ENCODE results near the gene CNOT1.

CNOT1 gene

DNA sequence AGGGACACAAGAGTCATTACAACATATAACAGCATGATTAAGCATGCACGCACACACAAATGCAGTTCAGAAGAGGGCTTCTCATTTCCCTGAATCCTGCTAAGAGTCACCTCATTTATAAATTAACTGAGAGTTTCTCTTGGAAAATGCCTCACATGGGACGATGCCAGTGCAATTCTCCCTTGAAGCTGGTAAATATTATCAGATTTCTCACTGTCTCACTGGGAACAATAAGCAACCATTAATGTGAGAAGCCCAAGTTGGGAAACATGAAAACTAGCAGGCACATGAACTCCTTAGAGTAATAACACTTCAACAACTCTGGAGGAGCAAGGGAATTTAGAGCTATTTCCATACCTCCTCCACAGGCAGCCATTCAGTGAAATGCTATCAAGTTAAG lies 87.9 kb downstream of the CNOT1 start:
- Histone ChIP-seq H3K4me3 (ENCODE audit: low read length) (no peak overlapping the region), H3K36me3 (replicated peaks; ENCODE audit: insufficient read depth, low read length) (peaks cover 68% of the 10 kb centered on the region), H3K4me1 (ENCODE audit: low read length) (no peaks in the 10 kb centered on the region), H4K20me1 (ENCODE audit: insufficient read depth, low read length) (no peaks in the 10 kb centered on the region), H3F3A (ENCODE audit: insufficient read depth, low read length) (0 out of 2 replicates have a peak, but pooled peaks cover 4% of the 10 kb centered on the region), H2AFZ (ENCODE audit: low read length) (no peak overlapping the region), H3K4me2 (ENCODE audit: low read depth, low read length) (no peak overlapping the region), H3K9ac (ENCODE audit: low read length) (no peak overlapping the region), H3K79me2 (ENCODE audit: low read length) (peaks cover 33% of the 10 kb centered on the region), H3K9me2 (replicated peaks; ENCODE audit: insufficient read depth, low read length) (no peaks in the 10 kb centered on the region), H3K27me3 (replicated peaks; ENCODE audit: insufficient read depth, low read length) (no peaks in the 10 kb centered on the region), H3K27ac (ENCODE audit: low read length) (no peak overlapping the region), H3K9me3 (replicated peaks; ENCODE audit: insufficient read depth, low read length) (no peaks in the 10 kb centered on the region)
- TF ChIP-seq, protein P1, sequence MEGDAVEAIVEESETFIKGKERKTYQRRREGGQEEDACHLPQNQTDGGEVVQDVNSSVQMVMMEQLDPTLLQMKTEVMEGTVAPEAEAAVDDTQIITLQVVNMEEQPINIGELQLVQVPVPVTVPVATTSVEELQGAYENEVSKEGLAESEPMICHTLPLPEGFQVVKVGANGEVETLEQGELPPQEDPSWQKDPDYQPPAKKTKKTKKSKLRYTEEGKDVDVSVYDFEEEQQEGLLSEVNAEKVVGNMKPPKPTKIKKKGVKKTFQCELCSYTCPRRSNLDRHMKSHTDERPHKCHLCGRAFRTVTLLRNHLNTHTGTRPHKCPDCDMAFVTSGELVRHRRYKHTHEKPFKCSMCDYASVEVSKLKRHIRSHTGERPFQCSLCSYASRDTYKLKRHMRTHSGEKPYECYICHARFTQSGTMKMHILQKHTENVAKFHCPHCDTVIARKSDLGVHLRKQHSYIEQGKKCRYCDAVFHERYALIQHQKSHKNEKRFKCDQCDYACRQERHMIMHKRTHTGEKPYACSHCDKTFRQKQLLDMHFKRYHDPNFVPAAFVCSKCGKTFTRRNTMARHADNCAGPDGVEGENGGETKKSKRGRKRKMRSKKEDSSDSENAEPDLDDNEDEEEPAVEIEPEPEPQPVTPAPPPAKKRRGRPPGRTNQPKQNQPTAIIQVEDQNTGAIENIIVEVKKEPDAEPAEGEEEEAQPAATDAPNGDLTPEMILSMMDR (IDR thresholded peaks at IDR 0.05; ENCODE audit: low read length): no peak
- no peak for TF ChIP-seq EZH2 (optimal IDR thresholded peaks at IDR 0.05; ENCODE audit: low read depth, low read length)
- no peak for TF ChIP-seq EZH2phosphoT487 (IDR thresholded peaks at IDR 0.05; ENCODE audit: low read length)
- no peak for DNase-seq

DNA sequence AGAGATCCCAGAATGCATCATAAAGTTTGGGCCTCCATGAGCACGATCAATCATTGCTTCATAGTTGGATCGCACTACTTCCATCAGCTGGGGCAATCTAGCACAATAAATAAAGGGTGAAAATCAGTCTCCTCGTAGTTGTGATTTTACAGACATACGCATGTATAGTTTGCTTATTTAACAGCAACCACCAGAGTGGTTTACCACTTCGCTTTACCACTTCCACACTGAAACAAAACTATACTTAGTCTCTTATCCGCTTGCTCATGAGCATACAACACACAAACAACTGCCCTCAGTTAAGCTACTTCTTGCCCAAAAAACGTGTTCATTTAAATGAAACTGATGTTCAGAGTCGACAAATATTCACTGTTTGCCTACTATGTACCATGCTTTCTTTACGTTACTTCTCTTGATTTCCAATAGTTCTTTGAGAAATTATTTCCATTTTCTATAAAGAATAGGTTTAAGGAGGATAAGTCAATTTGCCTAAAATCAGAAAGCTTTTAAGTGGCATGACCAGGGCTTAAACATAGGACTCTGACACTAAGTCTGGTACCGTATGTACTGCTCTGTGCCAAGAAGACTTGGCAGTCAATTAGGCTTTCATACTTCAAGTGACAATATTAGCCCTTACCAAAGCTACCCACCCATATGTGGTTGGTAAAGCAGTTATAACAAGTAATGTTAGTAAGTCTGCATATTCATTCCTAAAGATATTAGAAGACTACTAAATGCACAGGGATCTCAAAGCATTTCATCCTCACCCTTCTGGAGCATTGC lies 92.3 kb downstream of the CNOT1 start:
- H3K36me3 ChIP-seq (replicated peaks; ENCODE audit: insufficient read depth, low read length): peaks cover 56% of the 10 kb centered on the region
- no peaks in the 10 kb centered on the region for H3K4me1 ChIP-seq (ENCODE audit: low read length)
- no peak overlapping the region for H3K4me3 ChIP-seq (ENCODE audit: low read length)
- no peaks in the 10 kb centered on the region for H3K9me2 ChIP-seq (replicated peaks; ENCODE audit: insufficient read depth, low read length)
- no peaks in the 10 kb centered on the region for H4K20me1 ChIP-seq (ENCODE audit: insufficient read depth, low read length)
- no peak for TF ChIP-seq EZH2phosphoT487 (IDR thresholded peaks at IDR 0.05; ENCODE audit: low read length)
- TF ChIP-seq, protein P1 (IDR thresholded peaks at IDR 0.05; ENCODE audit: low read length): no peak
- TF ChIP-seq EZH2 (optimal IDR thresholded peaks at IDR 0.05; ENCODE audit: low read depth, low read length): no peak
- H3F3A ChIP-seq (ENCODE audit: insufficient read depth, low read length): 0 out of 2 replicates have a peak, but pooled peaks cover 4% of the 10 kb centered on the region
- DNase-seq: no peak
- no peak overlapping the region for H3K4me2 ChIP-seq (ENCODE audit: low read depth, low read length)
- H3K9me3 ChIP-seq (replicated peaks; ENCODE audit: insufficient read depth, low read length): no peaks in the 10 kb centered on the region
- H3K27ac ChIP-seq (ENCODE audit: low read length): no peak overlapping the region
- no peak overlapping the region for H3K9ac ChIP-seq (ENCODE audit: low read length)
- peaks cover 33% of the 10 kb centered on the region for H3K79me2 ChIP-seq (ENCODE audit: low read length)
- no peaks in the 10 kb centered on the region for H3K27me3 ChIP-seq (replicated peaks; ENCODE audit: insufficient read depth, low read length)
- H2AFZ ChIP-seq (ENCODE audit: low read length): no peak overlapping the region

DNA sequence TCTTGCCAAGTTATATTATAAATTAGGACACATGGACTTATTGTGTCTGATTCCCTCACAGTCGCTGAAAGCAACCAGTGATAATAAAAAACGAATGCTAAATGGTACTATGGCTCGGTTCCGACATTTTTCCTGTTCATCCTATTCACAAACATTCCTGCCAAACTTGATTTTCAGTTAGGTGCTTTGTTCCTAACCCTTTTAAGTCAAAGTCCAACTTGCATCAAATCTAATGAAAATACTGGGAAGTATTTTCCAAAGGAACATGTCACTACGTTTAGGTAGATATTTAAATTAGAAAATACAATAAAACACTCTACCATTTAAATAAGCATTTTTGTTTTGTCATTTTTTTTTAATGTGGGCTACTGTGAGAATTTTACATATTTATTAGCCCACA lies 93.3 kb downstream of the CNOT1 start:
- H3K4me3 ChIP-seq (ENCODE audit: low read length): no peak overlapping the region
- 0 out of 2 replicates have a peak, but pooled peaks cover 4% of the 10 kb centered on the region for H3F3A ChIP-seq (ENCODE audit: insufficient read depth, low read length)
- no peaks in the 10 kb centered on the region for H3K9me3 ChIP-seq (replicated peaks; ENCODE audit: insufficient read depth, low read length)
- no peaks in the 10 kb centered on the region for H3K4me1 ChIP-seq (ENCODE audit: low read length)
- no peak for DNase-seq
- peaks cover 56% of the 10 kb centered on the region for H3K36me3 ChIP-seq (replicated peaks; ENCODE audit: insufficient read depth, low read length)
- H3K27ac ChIP-seq (ENCODE audit: low read length): no peak overlapping the region
- H3K27me3 ChIP-seq (replicated peaks; ENCODE audit: insufficient read depth, low read length): no peaks in the 10 kb centered on the region
- H3K79me2 ChIP-seq (ENCODE audit: low read length): peaks cover 37% of the 10 kb centered on the region
- H3K9ac ChIP-seq (ENCODE audit: low read length): no peak overlapping the region
- H3K4me2 ChIP-seq (ENCODE audit: low read depth, low read length): no peak overlapping the region
- H2AFZ ChIP-seq (ENCODE audit: low read length): no peak overlapping the region
- H3K9me2 ChIP-seq (replicated peaks; ENCODE audit: insufficient read depth, low read length): no peaks in the 10 kb centered on the region
- H4K20me1 ChIP-seq (ENCODE audit: insufficient read depth, low read length): no peaks in the 10 kb centered on the region
- TF ChIP-seq EZH2phosphoT487 (IDR thresholded peaks at IDR 0.05; ENCODE audit: low read length) (no peak), EZH2 (optimal IDR thresholded peaks at IDR 0.05; ENCODE audit: low read depth, low read length) (no peak)
- TF ChIP-seq, protein P1 (IDR thresholded peaks at IDR 0.05; ENCODE audit: low read length): no peak

Data from MM.1S (cell line).